GDM1 (cell line): Measurements from ENCODE around the gene TTC7B.
"Not testable (repeated sequence)": the region's sequence is repeated elsewhere in the genome, so short reads cannot be mapped to it uniquely, and the experiment has no call there.

ENCODE experiments used
- DNase-seq: peaks from one replicate; lab custom pipeline; 2025; lab: John Stamatoyannopoulos, UW

TTC7B gene

DNA sequence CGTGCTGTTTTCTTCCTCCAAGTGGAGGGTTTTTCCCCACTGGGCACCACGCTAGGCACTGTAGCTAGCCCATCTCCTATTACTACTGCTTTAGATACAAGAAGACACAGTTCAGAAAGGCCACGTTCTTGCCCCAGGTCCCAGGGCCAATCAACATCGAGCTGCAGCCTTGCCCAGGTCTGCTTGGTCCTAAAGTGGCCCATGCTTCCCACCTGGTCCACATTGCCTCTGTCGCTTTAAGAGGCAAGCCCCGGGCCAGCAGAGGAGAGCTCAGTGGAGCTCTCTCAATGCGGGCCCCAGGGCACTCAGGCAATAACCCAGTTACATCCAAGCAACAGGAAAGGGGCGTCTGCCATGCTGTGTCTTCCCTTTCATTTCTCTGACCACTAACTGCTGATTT is 271.3 kb downstream of the TTC7B start:
- DNase-seq = no peak

DNA sequence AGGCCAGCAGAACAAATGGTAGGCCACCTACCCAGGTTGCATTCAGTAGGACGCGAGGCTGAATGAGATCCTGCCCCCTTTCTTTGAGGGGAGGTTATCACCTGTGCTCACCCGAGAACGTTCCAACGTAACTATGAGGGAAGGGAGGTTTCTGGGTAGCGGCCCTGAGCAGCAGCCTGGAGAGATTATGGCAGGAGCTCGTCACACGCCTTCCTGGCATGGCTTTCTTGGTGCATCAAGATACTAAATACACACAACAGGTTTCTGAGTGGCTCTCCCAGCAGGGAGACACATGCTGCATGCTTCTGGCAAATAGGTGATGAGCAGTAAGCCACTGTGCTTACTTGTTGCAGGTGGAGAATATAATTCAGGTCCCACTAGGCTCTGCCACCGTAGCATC is 271.7 kb downstream of the TTC7B start:
- DNase-seq = no peak

DNA sequence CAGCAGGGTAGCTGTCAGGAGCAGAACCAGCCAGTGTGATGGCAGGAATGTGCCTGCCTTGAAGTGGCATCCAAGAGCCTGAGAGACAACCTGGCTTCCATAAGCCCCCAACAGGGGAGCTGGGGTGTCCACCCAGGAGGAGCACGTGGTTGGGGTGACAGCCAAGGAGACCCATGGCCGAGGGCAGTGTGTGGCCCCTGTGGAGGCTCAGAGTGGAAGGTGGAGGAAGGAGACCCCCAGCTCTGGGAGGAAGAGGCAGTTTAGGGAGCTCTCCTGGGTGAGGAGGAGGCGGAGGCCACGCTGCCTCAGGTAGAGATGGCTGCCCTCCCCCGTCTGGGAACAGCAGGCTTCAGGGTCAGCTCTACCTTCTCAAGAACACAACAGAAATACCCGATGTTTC is 272.4 kb downstream of the TTC7B start:
- DNase-seq = no peak

DNA sequence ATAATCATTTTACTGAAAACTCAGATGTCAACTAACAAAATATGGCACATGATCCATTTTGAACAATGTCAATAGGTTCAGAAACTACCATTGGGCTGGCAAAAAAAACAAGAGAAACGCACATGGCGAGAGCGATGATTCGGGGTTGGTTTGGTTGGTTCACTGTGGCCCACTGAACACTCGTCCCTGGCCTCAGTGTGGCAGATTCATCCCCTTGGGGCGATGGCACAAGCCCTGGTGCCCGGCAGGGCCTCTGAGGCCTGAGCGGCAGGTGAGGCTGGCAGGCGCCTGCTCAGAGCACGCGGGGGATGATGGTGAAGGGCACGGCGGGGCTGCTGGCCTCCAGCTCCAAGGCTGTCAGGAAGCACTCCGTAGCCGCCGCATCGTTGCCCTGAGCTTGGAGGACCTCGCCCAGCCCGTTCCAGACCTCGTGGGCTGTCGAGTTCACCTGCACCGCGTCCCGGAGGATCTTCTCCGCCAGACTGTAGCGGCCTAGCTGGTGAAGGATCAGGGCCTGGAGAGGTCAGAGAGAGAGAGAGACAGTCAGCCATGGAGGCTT is 275.1 kb downstream of the TTC7B start:
- DNase-seq = no peak

DNA sequence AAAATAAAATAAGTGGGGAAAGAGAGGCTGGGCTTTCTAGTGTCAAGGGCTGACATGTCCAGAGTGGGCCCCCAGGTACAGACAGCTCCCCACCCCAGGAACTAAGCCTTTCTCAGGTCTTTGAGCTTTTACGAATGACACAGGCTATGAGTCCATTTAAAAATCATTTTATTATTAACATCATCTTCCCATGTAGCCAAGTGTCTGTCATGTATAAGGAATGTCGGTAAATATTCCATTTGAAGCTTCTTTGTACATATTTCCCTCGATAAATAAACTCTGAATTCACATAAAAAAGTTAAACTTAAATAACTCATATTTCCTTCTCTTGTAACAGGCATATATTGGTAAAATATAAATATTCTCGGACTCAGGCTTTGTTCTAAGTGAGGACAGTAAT is 275.8 kb downstream of the TTC7B start:
- DNase-seq = no peak

DNA sequence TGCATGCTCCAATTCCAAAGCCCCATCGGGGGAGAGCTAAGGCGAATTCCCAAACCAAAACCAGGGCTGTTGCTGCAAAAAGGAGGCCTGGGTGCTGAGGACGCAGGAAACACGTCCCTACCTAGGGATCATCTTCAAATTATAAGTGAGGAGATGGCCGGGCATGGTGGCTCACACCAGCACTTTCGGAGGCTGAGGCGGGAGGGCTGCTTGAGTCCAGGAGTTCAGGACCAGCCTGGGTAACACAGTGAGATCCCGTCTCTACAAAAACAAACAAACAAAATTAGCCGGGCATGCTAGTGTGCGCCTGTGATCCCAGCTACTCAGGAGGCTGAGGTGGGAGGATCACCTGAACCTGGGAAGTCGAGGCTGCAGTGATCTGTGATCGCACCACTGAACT is 276.2 kb downstream of the TTC7B start:
- DNase-seq = no peak

DNA sequence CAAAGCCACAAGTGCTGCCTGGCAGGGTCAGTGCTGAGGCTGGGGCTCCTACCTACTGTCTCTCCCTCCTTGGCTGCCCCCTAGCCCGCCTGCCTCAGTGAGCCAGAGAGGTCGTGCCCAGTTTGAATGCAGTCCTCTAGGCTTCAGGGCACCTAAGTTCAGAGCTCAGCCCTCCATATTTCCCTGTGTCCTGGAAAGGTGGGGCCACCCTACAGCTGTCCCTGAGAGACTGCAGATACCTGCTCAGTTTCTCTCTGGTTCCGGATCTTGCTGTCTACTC is 276.8 kb downstream of the TTC7B start:
- no peak for DNase-seq

- DNase-seq = no peak
These were observed 277.3 kb downstream of the TTC7B start for GRCh38 chr14:90538716-90539495.

GRCh38 chr14:90538095-90538494 is 278.1 kb downstream of the TTC7B start:
- no peak for DNase-seq

- DNase-seq = no peak
These were observed 279.6 kb downstream of the TTC7B start for GRCh38 chr14:90536511-90537191.

- DNase-seq = no peak
These were observed 280.1 kb downstream of the TTC7B start for GRCh38 chr14:90536092-90536491.

GRCh38 chr14:90535556-90536090 is 280.6 kb downstream of the TTC7B start:
- DNase-seq = no peak

GRCh38 chr14:90534838-90535555 is 281.2 kb downstream of the TTC7B start:
- no peak for DNase-seq

DNA sequence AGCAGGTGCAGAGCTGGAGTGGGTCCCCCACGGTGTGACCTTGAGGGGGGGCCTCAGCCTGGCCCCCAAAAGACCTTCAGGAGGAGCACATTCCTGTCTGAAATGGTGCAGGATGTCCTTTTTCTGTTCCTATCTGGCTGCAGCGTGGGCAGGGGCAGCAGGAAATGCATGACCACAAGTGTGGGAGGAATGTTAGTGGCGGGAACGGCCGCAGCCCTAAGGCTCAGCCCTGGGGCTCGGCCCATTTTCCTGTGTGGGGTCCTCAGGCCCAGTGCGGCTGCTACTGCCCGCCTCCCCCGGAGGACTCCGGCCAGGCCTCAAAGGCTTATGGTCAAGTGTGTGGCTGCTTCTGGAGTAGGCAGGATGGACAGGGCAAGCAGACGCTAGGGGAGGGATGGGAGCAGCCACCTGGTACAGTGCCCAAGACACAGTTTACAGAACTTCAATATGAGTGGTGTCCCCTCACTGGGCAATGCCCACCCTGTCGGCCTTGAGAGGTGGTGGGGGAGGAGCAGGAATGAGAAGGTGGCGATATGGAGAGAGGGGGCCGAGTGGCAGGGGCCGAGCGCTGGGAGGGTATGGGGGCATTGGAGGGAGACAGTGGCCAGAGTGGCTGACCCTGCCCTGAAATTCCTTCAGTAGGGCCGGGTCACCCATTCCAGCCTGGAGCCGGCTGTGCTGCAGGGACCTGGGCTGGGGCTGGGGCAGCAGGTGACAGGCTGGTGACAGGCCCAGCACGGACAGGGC is 282.0 kb downstream of the TTC7B start:
- no peak for DNase-seq

- DNase-seq = no peak
These were observed 282.6 kb downstream of the TTC7B start for GRCh38 chr14:90533591-90534021.

DNA sequence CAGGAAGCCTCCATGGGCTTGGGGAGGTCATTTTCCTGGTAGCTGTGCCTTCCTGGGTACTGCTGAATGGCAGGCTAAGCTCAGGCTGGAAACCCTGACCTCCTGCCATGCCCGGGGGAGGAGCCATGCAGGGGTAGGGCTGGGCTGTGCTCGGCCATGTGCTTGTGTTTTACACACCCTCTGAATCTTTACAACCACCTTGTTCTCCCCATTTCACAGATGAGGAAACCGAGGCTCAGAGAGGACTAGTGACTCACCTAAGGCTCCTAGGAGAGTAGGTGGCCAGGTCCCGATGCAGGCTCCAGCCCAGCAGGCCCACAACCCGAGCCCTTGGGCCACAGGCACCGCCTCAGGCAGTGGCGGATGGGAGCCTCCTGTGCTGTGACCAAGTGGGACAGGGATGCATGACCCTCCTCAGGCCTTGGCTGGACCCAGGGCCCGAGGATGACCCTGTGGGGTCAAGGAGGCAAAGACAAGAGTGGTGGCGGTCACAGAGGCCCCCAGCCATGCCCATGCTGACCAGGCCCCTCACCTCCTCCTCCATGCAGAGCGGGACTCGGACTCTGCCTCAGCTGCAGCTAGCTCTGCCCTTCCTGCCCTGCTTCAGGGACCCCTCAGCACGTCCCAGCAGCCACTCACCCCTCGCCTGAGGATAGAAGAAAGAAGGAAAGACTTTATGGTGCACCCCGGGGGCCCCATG is 283.3 kb downstream of the TTC7B start:
- no peak for DNase-seq

DNA sequence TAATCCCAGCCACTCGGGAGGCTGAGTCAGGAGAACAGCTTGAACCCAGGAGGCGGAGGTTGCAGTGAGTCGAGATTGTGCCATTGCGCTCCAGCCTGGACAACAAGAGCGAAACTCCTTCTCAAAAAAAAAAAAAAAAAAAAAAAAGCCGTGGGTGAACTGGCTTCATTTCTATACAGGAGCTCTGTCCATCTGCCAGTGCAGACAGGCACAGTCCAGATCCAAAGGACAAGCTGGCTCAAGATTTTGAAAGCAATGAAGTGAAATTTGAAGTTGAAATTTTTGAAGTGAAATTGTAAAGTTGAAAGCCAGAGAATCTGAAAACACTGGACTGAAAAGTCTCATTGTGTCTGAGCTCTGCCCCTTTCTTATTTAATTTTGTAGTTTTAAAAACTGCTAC is 284.7 kb downstream of the TTC7B start:
- no peak for DNase-seq

DNA sequence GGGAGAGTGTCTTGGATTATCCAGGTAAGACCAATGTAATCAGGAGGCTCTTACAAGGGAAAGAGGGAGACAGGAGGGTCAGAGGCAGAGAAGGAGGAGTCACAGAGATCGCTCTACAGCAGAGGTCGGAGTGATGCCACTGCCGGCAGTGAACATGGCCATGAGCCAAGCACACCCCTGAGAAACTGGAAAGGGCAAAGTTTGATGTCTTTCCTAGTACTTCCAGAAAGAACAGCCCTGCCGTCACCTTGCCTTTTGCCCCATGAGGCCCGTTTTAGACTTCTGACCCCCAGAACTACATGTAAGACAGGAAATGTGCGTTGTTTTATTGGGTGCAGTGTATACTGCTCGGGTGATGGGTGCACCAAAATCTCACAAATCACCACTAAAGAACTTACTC is 285.7 kb downstream of the TTC7B start:
- no peak for DNase-seq

DNA sequence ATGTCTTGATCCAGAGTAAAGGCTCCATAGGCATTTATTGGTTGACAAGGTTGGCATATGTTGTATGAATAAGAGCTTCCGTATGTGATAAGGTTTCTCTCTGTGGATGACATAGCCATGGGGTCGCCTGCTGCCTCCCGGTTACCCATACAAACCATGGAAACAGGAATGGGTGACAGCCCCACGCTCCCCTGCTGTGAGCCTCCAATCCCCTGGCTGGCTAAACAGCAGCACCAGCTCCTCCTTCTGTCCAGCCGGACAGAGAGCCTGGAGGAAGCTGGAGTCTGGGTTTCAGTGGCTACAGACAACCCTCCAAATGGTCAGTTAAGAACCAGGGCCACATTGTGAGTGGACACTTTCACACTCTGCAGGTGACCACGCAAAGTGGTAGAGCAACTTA is 288.3 kb downstream of the TTC7B start:
- DNase-seq = no peak

- not testable (repeated sequence) for DNase-seq
These were observed 289.7 kb downstream of the TTC7B start for GRCh38 chr14:90526536-90526935.

GRCh38 chr14:90525353-90526028 is 290.7 kb downstream of the TTC7B start:
- not testable (repeated sequence) for DNase-seq
